ENCODE results near the gene DACH1. TPM values are rescaled to one million over a fixed set of nuclear protein-coding genes. Genes with fewer than 3 reads are reported as not detected.

Gene DACH1
- total and polyA plus RNA-seq, 2 of the 13 experiments (the other 11 are each of a cell fraction or from before 2014, with no cell fraction given), result not detected

DNA sequence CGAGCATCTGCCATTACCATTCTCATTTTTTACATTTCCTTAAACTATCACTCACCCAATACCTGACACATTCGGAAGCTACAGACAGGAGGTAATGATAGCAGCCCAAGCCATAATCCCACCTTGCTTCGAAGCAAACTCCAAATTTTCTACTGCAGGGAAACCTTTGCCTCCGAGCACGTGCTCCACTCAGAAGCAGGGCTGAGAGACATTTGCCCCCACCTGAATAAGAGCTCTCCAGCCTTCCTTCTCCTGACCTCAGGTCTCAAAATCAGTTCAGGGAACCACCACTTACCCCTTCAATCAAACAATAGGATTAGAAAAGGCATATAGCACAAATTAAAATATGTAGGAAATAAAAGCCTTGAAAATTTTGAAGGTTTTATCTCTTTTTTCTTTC is 2.3 kb upstream of the DACH1 start (continued):
- TF ChIP-seq, protein P1, sequence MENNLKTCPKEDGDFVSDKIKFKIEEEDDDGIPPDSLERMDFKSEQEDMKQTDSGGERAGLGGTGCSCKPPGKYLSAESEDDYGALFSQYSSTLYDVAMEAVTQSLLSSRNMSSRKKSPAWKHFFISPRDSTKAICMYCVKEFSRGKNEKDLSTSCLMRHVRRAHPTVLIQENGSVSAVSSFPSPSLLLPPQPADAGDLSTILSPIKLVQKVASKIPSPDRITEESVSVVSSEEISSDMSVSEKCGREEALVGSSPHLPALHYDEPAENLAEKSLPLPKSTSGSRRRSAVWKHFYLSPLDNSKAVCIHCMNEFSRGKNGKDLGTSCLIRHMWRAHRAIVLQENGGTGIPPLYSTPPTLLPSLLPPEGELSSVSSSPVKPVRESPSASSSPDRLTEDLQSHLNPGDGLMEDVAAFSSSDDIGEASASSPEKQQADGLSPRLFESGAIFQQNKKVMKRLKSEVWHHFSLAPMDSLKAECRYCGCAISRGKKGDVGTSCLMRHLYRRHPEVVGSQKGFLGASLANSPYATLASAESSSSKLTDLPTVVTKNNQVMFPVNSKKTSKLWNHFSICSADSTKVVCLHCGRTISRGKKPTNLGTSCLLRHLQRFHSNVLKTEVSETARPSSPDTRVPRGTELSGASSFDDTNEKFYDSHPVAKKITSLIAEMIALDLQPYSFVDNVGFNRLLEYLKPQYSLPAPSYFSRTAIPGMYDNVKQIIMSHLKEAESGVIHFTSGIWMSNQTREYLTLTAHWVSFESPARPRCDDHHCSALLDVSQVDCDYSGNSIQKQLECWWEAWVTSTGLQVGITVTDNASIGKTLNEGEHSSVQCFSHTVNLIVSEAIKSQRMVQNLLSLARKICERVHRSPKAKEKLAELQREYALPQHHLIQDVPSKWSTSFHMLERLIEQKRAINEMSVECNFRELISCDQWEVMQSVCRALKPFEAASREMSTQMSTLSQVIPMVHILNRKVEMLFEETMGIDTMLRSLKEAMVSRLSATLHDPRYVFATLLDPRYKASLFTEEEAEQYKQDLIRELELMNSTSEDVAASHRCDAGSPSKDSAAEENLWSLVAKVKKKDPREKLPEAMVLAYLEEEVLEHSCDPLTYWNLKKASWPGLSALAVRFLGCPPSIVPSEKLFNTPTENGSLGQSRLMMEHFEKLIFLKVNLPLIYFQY (CRISPR knock-in tag; IDR thresholded peaks at IDR 0.05; ENCODE audit: borderline replicate concordance), result no peak
- TF ChIP-seq, protein P2, sequence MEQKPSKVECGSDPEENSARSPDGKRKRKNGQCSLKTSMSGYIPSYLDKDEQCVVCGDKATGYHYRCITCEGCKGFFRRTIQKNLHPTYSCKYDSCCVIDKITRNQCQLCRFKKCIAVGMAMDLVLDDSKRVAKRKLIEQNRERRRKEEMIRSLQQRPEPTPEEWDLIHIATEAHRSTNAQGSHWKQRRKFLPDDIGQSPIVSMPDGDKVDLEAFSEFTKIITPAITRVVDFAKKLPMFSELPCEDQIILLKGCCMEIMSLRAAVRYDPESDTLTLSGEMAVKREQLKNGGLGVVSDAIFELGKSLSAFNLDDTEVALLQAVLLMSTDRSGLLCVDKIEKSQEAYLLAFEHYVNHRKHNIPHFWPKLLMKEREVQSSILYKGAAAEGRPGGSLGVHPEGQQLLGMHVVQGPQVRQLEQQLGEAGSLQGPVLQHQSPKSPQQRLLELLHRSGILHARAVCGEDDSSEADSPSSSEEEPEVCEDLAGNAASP (CRISPR knock-in tag; IDR thresholded peaks at IDR 0.05; ENCODE audit: borderline replicate concordance), result no peak
- TF ChIP-seq ZFY (CRISPR knock-in tag; IDR thresholded peaks at IDR 0.05) (no peak), ZFX (CRISPR knock-in tag; IDR thresholded peaks at IDR 0.05; ENCODE audit: low read depth) (no peak), ZFP36 (IDR thresholded peaks at IDR 0.05; ENCODE audit: borderline replicate concordance, low read depth, low read length, partially characterized antibody) (no peak), CEBPG (CRISPR knock-in tag; IDR thresholded peaks at IDR 0.05) (no peak)

DNA sequence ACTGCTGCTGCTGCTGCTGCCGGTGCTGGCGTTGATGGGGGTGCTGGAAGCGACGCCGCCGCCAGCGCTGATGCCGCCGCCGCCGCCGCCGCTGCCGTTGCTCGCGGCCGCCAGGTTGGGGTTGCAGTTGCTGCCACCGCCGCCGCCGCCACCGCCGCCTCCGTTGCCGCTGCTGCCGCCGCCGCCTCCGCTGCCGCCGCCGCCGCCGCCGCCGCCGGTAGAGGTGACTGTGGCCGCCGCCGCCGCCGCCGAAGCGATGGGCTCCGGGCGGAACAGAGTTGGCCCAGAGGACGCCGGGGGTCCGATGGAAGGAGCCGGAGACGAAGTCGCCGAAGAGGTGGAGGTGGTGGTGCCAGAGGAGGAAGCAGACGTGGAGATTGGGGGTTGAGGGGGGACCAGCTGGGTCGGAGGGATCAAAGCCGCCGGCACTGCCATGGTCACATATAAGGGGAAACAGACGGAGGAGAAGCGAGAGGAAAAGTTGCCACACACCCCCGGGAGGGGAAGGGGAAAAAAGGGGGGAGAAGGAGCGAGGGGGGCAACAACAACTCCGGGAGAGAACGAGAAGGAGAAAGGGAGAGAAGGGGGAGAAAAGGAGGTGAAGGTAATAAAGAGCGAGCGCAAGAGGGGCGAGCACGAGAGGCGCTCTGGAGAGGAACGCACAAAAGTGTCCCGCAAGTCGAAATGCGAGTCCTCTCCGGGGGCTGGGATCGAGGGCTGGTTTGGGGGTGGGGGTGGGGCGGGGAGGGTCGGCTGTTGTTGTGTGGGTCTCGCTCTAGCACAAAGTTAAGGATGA is 471 bp downstream of the DACH1 start:
- ChIA-PET CTCF (ENCODE audit: low intra/inter-chr PET ratio, low total read pairs) (no interaction called here), POLR2A (no interaction called here)
- FAIRE-seq (no peak), DNase-seq (ENCODE audit: low spot score) (no peak), ATAC-seq (peak; percentile 72)
- 4% methylated on average over 39 of the region's 77 CpGs for WGBS (ENCODE audit: low lambda C conversion rate)
- H2AFZ ChIP-seq (ENCODE audit: low read length), result no peak overlapping the region
- peak overlapping the region; percentile 44 to 58 (median 58); a peak in 5 of 6 replicates for H3K4me3 ChIP-seq (replicated peaks in 1 of 3; ENCODE audit: insufficient read depth in 1 of 3, low read depth in 2 of 3, low read length in 3 of 3)
- peak overlapping the region; percentile 83 for H3K4me2 ChIP-seq (ENCODE audit: low read depth, low read length)
- H3K9me3 ChIP-seq (ENCODE audit: low read length), result no peaks in the 10 kb centered on the region
- H3K79me2 ChIP-seq (ENCODE audit: insufficient read depth, low read length), result no peaks in the 10 kb centered on the region
- no peak overlapping the region for H3K9ac ChIP-seq (ENCODE audit: insufficient read depth, low read depth, low read length)
- TF ChIP-seq, protein P3, sequence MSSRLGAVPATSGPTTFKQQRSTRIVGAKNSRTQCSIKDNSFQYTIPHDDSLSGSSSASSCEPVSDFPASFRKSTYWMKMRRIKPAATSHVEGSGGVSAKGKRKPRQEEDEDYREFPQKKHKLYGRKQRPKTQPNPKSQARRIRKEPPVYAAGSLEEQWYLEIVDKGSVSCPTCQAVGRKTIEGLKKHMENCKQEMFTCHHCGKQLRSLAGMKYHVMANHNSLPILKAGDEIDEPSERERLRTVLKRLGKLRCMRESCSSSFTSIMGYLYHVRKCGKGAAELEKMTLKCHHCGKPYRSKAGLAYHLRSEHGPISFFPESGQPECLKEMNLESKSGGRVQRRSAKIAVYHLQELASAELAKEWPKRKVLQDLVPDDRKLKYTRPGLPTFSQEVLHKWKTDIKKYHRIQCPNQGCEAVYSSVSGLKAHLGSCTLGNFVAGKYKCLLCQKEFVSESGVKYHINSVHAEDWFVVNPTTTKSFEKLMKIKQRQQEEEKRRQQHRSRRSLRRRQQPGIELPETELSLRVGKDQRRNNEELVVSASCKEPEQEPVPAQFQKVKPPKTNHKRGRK (CRISPR knock-in tag; IDR thresholded peaks at IDR 0.05), result peak; percentile 42; the same call in 1 of the 2 replicates
- TF ChIP-seq, protein P4, sequence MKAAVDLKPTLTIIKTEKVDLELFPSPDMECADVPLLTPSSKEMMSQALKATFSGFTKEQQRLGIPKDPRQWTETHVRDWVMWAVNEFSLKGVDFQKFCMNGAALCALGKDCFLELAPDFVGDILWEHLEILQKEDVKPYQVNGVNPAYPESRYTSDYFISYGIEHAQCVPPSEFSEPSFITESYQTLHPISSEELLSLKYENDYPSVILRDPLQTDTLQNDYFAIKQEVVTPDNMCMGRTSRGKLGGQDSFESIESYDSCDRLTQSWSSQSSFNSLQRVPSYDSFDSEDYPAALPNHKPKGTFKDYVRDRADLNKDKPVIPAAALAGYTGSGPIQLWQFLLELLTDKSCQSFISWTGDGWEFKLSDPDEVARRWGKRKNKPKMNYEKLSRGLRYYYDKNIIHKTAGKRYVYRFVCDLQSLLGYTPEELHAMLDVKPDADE (CRISPR knock-in tag; IDR thresholded peaks at IDR 0.05), result no peak
- peak; percentile 70 for TF ChIP-seq HNRNPLL (IDR thresholded peaks at IDR 0.05; ENCODE audit: low read depth, low read length, poor library complexity, severe bottlenecking)
- no peaks in the 10 kb centered on the region for H4K20me1 ChIP-seq (ENCODE audit: insufficient read depth, low read length)
- BruUV-seq (replicated peaks), result no TSS peak
- intact Hi-C loops (cut with micrococcal nuclease; ENCODE audit: unreplicated experiment) (no loop called here), in situ Hi-C loops (cut with HindIII; ENCODE audit: extremely low pct_ligation_motif_present, low pct_unique_long_range_greater_than_20kb) (no loop called here)
- H3K27me3 ChIP-seq (ENCODE audit: control insufficient read depth in 1 of 2, insufficient read depth in 2 of 2, low read length in 2 of 2), result peaks cover 7 to 31% of the 10 kb centered on the region in 2 experiments
- no peaks in the 10 kb centered on the region for H3K36me3 ChIP-seq (replicated peaks in 1 of 2; ENCODE audit: control insufficient read depth in 1 of 2, insufficient read depth in 2 of 2, low read length in 2 of 2)
- H3K27ac ChIP-seq (ENCODE audit: extremely low read length, insufficient read depth, low read length), result no peak overlapping the region
- H3K4me1 ChIP-seq (ENCODE audit: insufficient read depth, low read length), result 0 out of 2 replicates have a peak, but pooled peaks cover 4% of the 10 kb centered on the region

Measured in HepG2 (cell line).